ENCODE data around the gene BPIFB3. TPM values are rescaled to one million over a fixed set of nuclear protein-coding genes. Genes with fewer than 3 reads are reported as not detected.

BPIFB3 gene
- total and polyA plus RNA-seq, 2 of the 13 experiments (the other 11 are each of a cell fraction or from before 2014, with no cell fraction given): 0.09 TPM; not detected in 1

GRCh38 chr20:33009214-33010132 lies 44.2 kb upstream of the BPIFB3 start (continued):
- TF ChIP-seq CSRNP1 (CRISPR knock-in tag; IDR thresholded peaks at IDR 0.05) (peak; percentile 98), TEAD3 (CRISPR knock-in tag; optimal IDR thresholded peaks at IDR 0.05; ENCODE audit: borderline replicate concordance) (peak; percentile 93), HOMEZ (CRISPR knock-in tag; IDR thresholded peaks at IDR 0.05; ENCODE audit: low read depth) (peak; percentile 45; the same call in 1 of the 2 replicates), GABPB1 (CRISPR knock-in tag; IDR thresholded peaks at IDR 0.05) (peak; percentile 89), DPF2 (CRISPR knock-in tag; IDR thresholded peaks at IDR 0.05; ENCODE audit: borderline replicate concordance, low read depth) (peak; percentile 99), ZHX1 (CRISPR knock-in tag; IDR thresholded peaks at IDR 0.05; ENCODE audit: low read depth) (peak; percentile 19; the same call in 1 of the 2 replicates), ZBTB14 (CRISPR knock-in tag; IDR thresholded peaks at IDR 0.05) (no peak), ZKSCAN5 (CRISPR knock-in tag; IDR thresholded peaks at IDR 0.05) (no peak; the same call in 1 of the 2 replicates), FOXA1 (IDR thresholded peaks at IDR 0.05) (peak; percentile 65), FOXA1 (CRISPR knock-in tag; IDR thresholded peaks at IDR 0.05) (peak; percentile 100), ZBTB3 (CRISPR knock-in tag; IDR thresholded peaks at IDR 0.05; ENCODE audit: borderline replicate concordance, low read depth) (peak; percentile 99), ZNF770 (CRISPR knock-in tag; IDR thresholded peaks at IDR 0.05) (peak; percentile 55; the same call in 1 of the 2 replicates), MXD3 (CRISPR knock-in tag; IDR thresholded peaks at IDR 0.05) (peak; percentile 87), ARID2 (CRISPR knock-in tag; IDR thresholded peaks at IDR 0.05; ENCODE audit: borderline replicate concordance) (no peak; the same call in 1 of the 2 replicates), DMAP1 (CRISPR knock-in tag; IDR thresholded peaks at IDR 0.05) (peak; percentile 87), KLF16 (CRISPR knock-in tag; IDR thresholded peaks at IDR 0.05) (peak; percentile 30 to 95; a peak in 2 of 4 replicates), ETV5 (CRISPR knock-in tag; IDR thresholded peaks at IDR 0.05; ENCODE audit: borderline replicate concordance) (peak; percentile 100), RELA (CRISPR knock-in tag; IDR thresholded peaks at IDR 0.05) (peak; percentile 96)
